HCT116 (cell line): ENCODE measurements around the gene ABCD1. TPM values are rescaled to one million over a fixed set of nuclear protein-coding genes. Genes with fewer than 3 reads are reported as not detected.

Experiments used
- ATAC-seq: fragments of 200-7000 bp; cut with Tn5 transposase; 2 replicates; pipeline ENCODE4 v1.9.1; 2020; ENCODE audit warnings: mild to moderate bottlenecking, moderate library complexity
- BruUV-seq: library from RNA; stranded (reverse); fragments of 400-500 nt; replicated peaks from 2 replicates; lab custom pipeline; 2021; lab: Mats Ljungman, UMichigan
- CTCF ChIA-PET: fragments of 300-600 bp; sonication (Branson Sonifier 250); formaldehyde crosslinking; loops from one replicate; lab custom pipeline; 2021; ENCODE audit warnings: antibody characterized with exemption; lab: Charles Lee
- POLR2A ChIA-PET: fragments of 300-600, 350-600 bp; sonication (Branson Sonifier 250); formaldehyde crosslinking; loops from one replicate; lab custom pipeline; 2021; ENCODE audit warnings: antibody characterized with exemption; lab: Charles Lee
- RAD21 ChIA-PET, 2 experiments: fragments of 300-600 bp; sonication (Branson Sonifier 250); formaldehyde crosslinking; loops; one replicate each; lab custom pipeline; 2023; ENCODE audit warnings: low total read pairs in 2 of 2; ENCODE audit not compliant: uncharacterized antibody in 2 of 2, unreplicated experiment in 2 of 2, low non-redundant PET in 1 of 2; lab: Charles Lee
- DNase-seq: peaks from one replicate; pipeline ENCODE4 v3.0.0-alpha.2; 2010; ENCODE audit warnings: low read depth, low spot score
- H2AFZ ChIP-seq: fragments of 200-600 bp; shearing (Covaris generic), sonication (generic); 2 replicates; pipeline ENCODE4 v1.6.1; 2017; ENCODE audit warnings: low read depth, mixed run types, mixed read lengths, antibody characterized with exemption, low read length; ENCODE audit not compliant: poor library complexity, severe bottlenecking
- H3K27ac ChIP-seq: 2 replicates; pipeline ENCODE4 v1.5.1; 2012; ENCODE audit warnings: low read depth, low read length
- H3K27me3 ChIP-seq: fragments of 200-600 bp; sonication (generic); 2 replicates; pipeline ENCODE4 v1.6.1; 2016; ENCODE audit warnings: mixed run types, low read length, mixed read lengths; ENCODE audit not compliant: insufficient read depth
- H3K36me3 ChIP-seq, 2 experiments: fragments of 200-500 bp in 1 of 2; fragments of 200-600 bp in 1 of 2; sonication (Bioruptor generic) in 1 of 2; sonication (generic) in 1 of 2; 2 replicates each; pipeline versions ENCODE4 v1.5.1 to v1.6.1; 2014 to 2016; ENCODE audit warnings: low read length in 2 of 2, inconsistent platforms in 1 of 2, mixed read lengths in 1 of 2, mixed run types in 1 of 2; ENCODE audit not compliant: insufficient read depth in 2 of 2, control insufficient read depth in 1 of 2
- H3K4me1 ChIP-seq, 2 experiments: fragments of 200-600 bp in 1 of 2; sonication (generic) in 1 of 2; 2 replicates each; pipeline versions ENCODE4 v1.5.1 to v1.6.1; 2012 to 2017; ENCODE audit warnings: low read length in 2 of 2, inconsistent platforms in 1 of 2, mild to moderate bottlenecking in 1 of 2, mixed read lengths in 1 of 2, mixed run types in 1 of 2, moderate library complexity in 1 of 2; ENCODE audit not compliant: insufficient read depth in 2 of 2, control insufficient read depth in 1 of 2
- H3K4me2 ChIP-seq: fragments of 200-600 bp; sonication (generic); 2 replicates; pipeline ENCODE4 v1.6.1; 2017; ENCODE audit warnings: mixed run types, low read length, mixed read lengths
- H3K4me3 ChIP-seq, 2 experiments: fragments of 200-600 bp in 1 of 2; sonication (generic) in 1 of 2; replicated peaks in 1 of 2; 2 replicates each; pipeline ENCODE4 v1.5.1; 2011 to 2016; ENCODE audit warnings: low read length in 2 of 2, control low read depth in 1 of 2, low read depth in 1 of 2, mild to moderate bottlenecking in 1 of 2, mixed read lengths in 1 of 2, mixed run types in 1 of 2
- H3K79me2 ChIP-seq: fragments of 200-600 bp; sonication (generic); 2 replicates; pipeline ENCODE4 v1.6.1; 2017; ENCODE audit warnings: mild to moderate bottlenecking, mixed run types, low read length, moderate library complexity, mixed read lengths; ENCODE audit not compliant: insufficient read depth
- H3K9ac ChIP-seq: fragments of 200-600 bp; sonication (generic); 2 replicates; pipeline ENCODE4 v1.6.1; 2016; ENCODE audit warnings: low read length, mixed read lengths
- H3K9me2 ChIP-seq: fragments of 200-600 bp; sonication (generic), shearing (Covaris generic); 2 replicates; pipeline ENCODE4 v1.6.1; 2017; ENCODE audit warnings: mixed run types, mild to moderate bottlenecking, moderate library complexity; ENCODE audit not compliant: insufficient read depth
- H3K9me3 ChIP-seq, 2 experiments: fragments of 200-500 bp in 1 of 2; fragments of 200-600 bp in 1 of 2; sonication (Bioruptor generic) in 1 of 2; sonication (generic) in 1 of 2; 2 replicates each; pipeline ENCODE4 v1.6.1; 2014 to 2017; ENCODE audit warnings: low read length in 2 of 2, mixed read lengths in 2 of 2, inconsistent platforms in 1 of 2, low read depth in 1 of 2, mild to moderate bottlenecking in 1 of 2, mixed run types in 1 of 2, moderate library complexity in 1 of 2; ENCODE audit not compliant: control insufficient read depth in 1 of 2, insufficient read depth in 1 of 2
- H4K20me1 ChIP-seq: fragments of 200-600 bp; sonication (generic), shearing (Covaris generic); 2 replicates; pipeline ENCODE4 v1.6.1; 2017; ENCODE audit warnings: mixed run types, mild to moderate bottlenecking, moderate library complexity; ENCODE audit not compliant: insufficient read depth
- CEBPB ChIP-seq: IDR thresholded peaks from 2 replicates; pipeline ENCODE4 v1.6.1; 2012; ENCODE audit warnings: low read depth
- EZH2 ChIP-seq: fragments of 200-600 bp; sonication (generic); IDR thresholded peaks from 2 replicates; pipeline ENCODE4 v1.6.1; 2017; ENCODE audit warnings: antibody characterized with exemption, mixed run types
- EZH2phosphoT487 ChIP-seq: fragments of 200-600 bp; IDR thresholded peaks from 2 replicates; pipeline ENCODE4 v1.6.1; 2018; ENCODE audit warnings: antibody characterized with exemption, borderline replicate concordance
- POLR2A ChIP-seq: IDR thresholded peaks from 2 replicates; pipeline ENCODE4 v1.7.0; 2011; ENCODE audit warnings: borderline replicate concordance; ENCODE audit not compliant: insufficient read depth, insufficient read length; ENCODE audit errors: extremely low read depth
- POLR2AphosphoS5 ChIP-seq: IDR thresholded peaks from 2 replicates; pipeline ENCODE4 v1.6.1; 2011; ENCODE audit warnings: mild to moderate bottlenecking, low read depth, low read length, moderate library complexity
- RAD21 ChIP-seq: IDR thresholded peaks from 2 replicates; pipeline ENCODE4 v1.6.1; 2012; ENCODE audit warnings: low read depth, mild to moderate bottlenecking
- SRF ChIP-seq: IDR thresholded peaks from 2 replicates; pipeline ENCODE4 v1.6.1; 2012; ENCODE audit warnings: low read depth
- ZBTB33 ChIP-seq: IDR thresholded peaks from 2 replicates; pipeline ENCODE4 v1.6.1; 2011; ENCODE audit warnings: mild to moderate bottlenecking, low read length, moderate library complexity; ENCODE audit not compliant: insufficient replicate concordance; ENCODE audit errors: extremely low read depth
- intact Hi-C: fragments of 100-400 bp; cut with micrococcal nuclease; formaldehyde crosslinking; loops from 2 replicates; pipeline ENCODE4 v1.10.0; 2022
- total RNA-seq: library from RNA; stranded (reverse); gene quantifications from one replicate; pipeline ENCODE4 v1.2.1, GENCODE V29; 2021; ENCODE audit not compliant: unreplicated experiment

The ABCD1 gene
- total RNA-seq, 1 experiment from 2014 or later = 7.1 TPM

DNA sequence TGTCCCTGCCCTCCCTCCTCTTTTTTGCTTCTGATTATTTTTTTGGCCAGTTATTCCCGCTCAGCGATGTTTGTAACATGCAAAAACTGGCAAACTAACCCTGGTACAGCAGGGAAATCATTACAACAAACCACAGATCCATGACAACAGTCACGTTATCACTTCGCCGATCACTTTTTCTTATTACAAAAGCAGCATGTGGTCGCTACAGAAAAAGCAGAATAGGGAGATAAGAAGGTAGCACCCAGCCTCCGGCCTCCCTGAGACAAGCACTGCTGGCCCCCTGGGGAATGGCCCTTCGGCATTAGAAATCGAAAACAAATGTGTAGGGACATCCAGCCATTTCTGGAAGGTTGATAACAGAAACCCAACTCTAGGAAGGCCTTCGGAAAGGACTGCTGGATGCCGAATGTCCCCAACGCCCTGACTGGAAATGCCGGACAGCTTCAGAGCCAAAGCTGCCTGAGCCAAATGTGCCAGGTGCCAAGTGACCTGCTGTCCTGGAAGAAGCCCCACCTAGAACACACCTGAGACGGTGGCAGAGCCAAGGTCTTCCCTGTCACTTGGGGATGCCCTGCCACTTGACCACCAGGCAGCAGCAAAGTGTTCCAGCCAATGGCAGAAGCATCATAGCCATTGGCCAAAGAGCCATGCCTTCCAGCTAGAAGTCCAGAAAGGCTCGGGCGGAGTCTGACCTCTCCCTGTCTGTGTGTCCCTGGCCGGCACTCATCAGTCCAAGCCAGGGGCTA is 66.6 kb downstream of the ABCD1 start:
- Histone ChIP-seq H3K9me2 (no peaks in the 10 kb centered on the region), H3K9ac (no peak overlapping the region), H3K27ac (no peak overlapping the region), H3K4me2 (no peak overlapping the region), H3K27me3 (no peaks in the 10 kb centered on the region), H3K36me3 (no peaks in the 10 kb centered on the region; a peak in 1 of 4 replicates), H3K79me2 (peaks cover 42% of the 10 kb centered on the region), H3K9me3 (no peaks in the 10 kb centered on the region), H4K20me1 (no peaks in the 10 kb centered on the region), H3K4me1 (peaks cover 0 to 17% of the 10 kb centered on the region in 2 experiments; a peak in 2 of 4 replicates), H2AFZ (no peak overlapping the region), H3K4me3 (no peak overlapping the region)
- ChIA-PET RAD21 (no interaction called here), CTCF (no interaction called here), POLR2A (no interaction called here)
- no peak for DNase-seq
- intact Hi-C loops = no loop called here
- BruUV-seq = no TSS peak
- no peak for ATAC-seq
- no peak for TF ChIP-seq EZH2phosphoT487
- TF ChIP-seq ZBTB33 = no peak
- no peak for TF ChIP-seq POLR2A
- TF ChIP-seq SRF = no peak
- TF ChIP-seq POLR2AphosphoS5 = no peak
- no peak for TF ChIP-seq CEBPB

DNA sequence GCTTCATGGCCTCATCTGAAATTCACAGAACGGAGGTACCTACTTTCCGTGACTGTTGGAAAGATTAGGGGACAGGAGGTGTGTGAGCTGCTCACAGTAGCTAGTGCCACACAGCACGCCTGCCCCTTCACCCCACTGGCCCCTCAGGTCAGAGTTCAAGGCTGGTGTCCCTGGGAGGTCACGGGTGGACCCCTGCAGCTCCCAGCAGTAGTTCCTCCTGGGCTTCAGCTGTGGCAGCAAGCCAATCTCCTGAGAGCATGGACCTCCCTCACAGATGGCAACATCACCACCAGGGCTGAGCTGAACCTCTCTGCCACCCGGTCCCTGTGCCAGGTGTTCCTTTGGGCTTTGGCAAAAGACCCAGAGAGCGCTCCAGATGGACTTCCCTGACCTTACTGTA is 67.7 kb downstream of the ABCD1 start:
- Histone ChIP-seq H3K36me3 (no peaks in the 10 kb centered on the region), H3K27ac (no peak overlapping the region), H4K20me1 (no peaks in the 10 kb centered on the region), H3K79me2 (peaks cover 46% of the 10 kb centered on the region), H3K4me1 (peaks cover 0 to 17% of the 10 kb centered on the region in 2 experiments; a peak in 2 of 4 replicates), H3K9me3 (no peaks in the 10 kb centered on the region), H3K4me3 (no peak overlapping the region), H3K4me2 (peak overlapping the region; percentile 85), H3K9ac (no peak overlapping the region), H3K9me2 (no peaks in the 10 kb centered on the region), H2AFZ (no peak overlapping the region), H3K27me3 (no peaks in the 10 kb centered on the region)
- TF ChIP-seq SRF (no peak), EZH2 (no peak), RAD21 (no peak)
- CTCF ChIA-PET = no interaction called here
- DNase-seq (no peak), ATAC-seq (no peak)
- intact Hi-C loops = no loop called here
- RAD21 ChIA-PET = no interaction called here
- POLR2A ChIA-PET = no interaction called here
- BruUV-seq = no TSS peak
